ENCODE measurements around the gene PSORS1C1.

The PSORS1C1 gene

GRCh38 chr6:31144296-31144969, 29.8 kb downstream of the PSORS1C1 start:
- H3K9ac ChIP-seq (ENCODE audit: low read length), result no peak overlapping the region
- peaks cover 54% of the 10 kb centered on the region for H3K36me3 ChIP-seq (ENCODE audit: control insufficient read depth, insufficient read depth, low read length)
- peaks cover 21% of the 10 kb centered on the region for H3K4me1 ChIP-seq (ENCODE audit: control insufficient read depth, insufficient read depth, low read length)
- no peak overlapping the region for H3K4me3 ChIP-seq (ENCODE audit: low read depth, low read length)
- no peak overlapping the region for H3K27ac ChIP-seq (ENCODE audit: low read depth, low read length)
- H3K27me3 ChIP-seq (ENCODE audit: control insufficient read depth, insufficient read depth, low read length), result no peaks in the 10 kb centered on the region
- no peaks in the 10 kb centered on the region for H3K9me3 ChIP-seq (ENCODE audit: control insufficient read depth, insufficient read depth, low read depth, low read length)

- Histone ChIP-seq H3K36me3 (ENCODE audit: control insufficient read depth, insufficient read depth, low read length) (peaks cover 59% of the 10 kb centered on the region), H3K9ac (ENCODE audit: low read length) (no peak overlapping the region), H3K4me3 (ENCODE audit: low read depth, low read length) (no peak overlapping the region), H3K27ac (ENCODE audit: low read depth, low read length) (no peak overlapping the region), H3K4me1 (ENCODE audit: control insufficient read depth, insufficient read depth, low read length) (peaks cover 16% of the 10 kb centered on the region), H3K27me3 (ENCODE audit: control insufficient read depth, insufficient read depth, low read length) (no peaks in the 10 kb centered on the region), H3K9me3 (ENCODE audit: control insufficient read depth, insufficient read depth, low read depth, low read length) (no peaks in the 10 kb centered on the region)
Observed at GRCh38 chr6:31144970-31145340, 30.4 kb downstream of the PSORS1C1 start.

- Histone ChIP-seq H3K9me3 (ENCODE audit: control insufficient read depth, insufficient read depth, low read depth, low read length) (no peaks in the 10 kb centered on the region), H3K4me1 (ENCODE audit: control insufficient read depth, insufficient read depth, low read length) (peaks cover 14% of the 10 kb centered on the region), H3K36me3 (ENCODE audit: control insufficient read depth, insufficient read depth, low read length) (peaks cover 64% of the 10 kb centered on the region), H3K27me3 (ENCODE audit: control insufficient read depth, insufficient read depth, low read length) (no peaks in the 10 kb centered on the region), H3K27ac (ENCODE audit: low read depth, low read length) (no peak overlapping the region), H3K9ac (ENCODE audit: low read length) (no peak overlapping the region), H3K4me3 (ENCODE audit: low read depth, low read length) (no peak overlapping the region)
Observed at GRCh38 chr6:31145386-31145785, 30.8 kb downstream of the PSORS1C1 start.

- no peak overlapping the region for H3K9ac ChIP-seq (ENCODE audit: low read length)
- no peaks in the 10 kb centered on the region for H3K27me3 ChIP-seq (ENCODE audit: control insufficient read depth, insufficient read depth, low read length)
- peaks cover 68% of the 10 kb centered on the region for H3K36me3 ChIP-seq (ENCODE audit: control insufficient read depth, insufficient read depth, low read length)
- H3K27ac ChIP-seq (ENCODE audit: low read depth, low read length), result no peak overlapping the region
- no peaks in the 10 kb centered on the region for H3K9me3 ChIP-seq (ENCODE audit: control insufficient read depth, insufficient read depth, low read depth, low read length)
- H3K4me3 ChIP-seq (ENCODE audit: low read depth, low read length), result no peak overlapping the region
- H3K4me1 ChIP-seq (ENCODE audit: control insufficient read depth, insufficient read depth, low read length), result no peaks in the 10 kb centered on the region
Observed at GRCh38 chr6:31149827-31150447, 35.3 kb downstream of the PSORS1C1 start.

DNA sequence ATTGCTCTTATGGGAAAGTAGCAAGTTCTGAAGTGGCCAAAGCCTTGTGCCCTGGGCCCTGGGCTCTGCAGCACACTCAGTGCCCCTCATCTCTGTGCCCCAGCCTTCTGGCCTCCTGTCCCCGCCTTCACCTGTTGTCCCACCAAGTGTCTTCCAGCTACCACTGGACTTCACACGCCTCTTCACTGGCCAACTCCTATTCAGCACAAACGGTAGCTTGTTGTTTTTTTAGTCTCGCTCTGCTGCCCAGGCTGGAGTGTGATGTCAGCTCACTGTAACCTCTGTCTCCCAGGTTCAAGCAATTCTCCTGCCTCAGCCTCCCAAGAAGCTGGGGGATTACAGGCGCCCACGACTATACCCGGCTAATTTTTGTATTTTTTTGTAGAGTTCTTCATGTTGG, 38.2 kb downstream of the PSORS1C1 start:
- Histone ChIP-seq H3K9me3 (ENCODE audit: control insufficient read depth, insufficient read depth, low read depth, low read length) (no peaks in the 10 kb centered on the region), H3K27me3 (ENCODE audit: control insufficient read depth, insufficient read depth, low read length) (no peaks in the 10 kb centered on the region), H3K36me3 (ENCODE audit: control insufficient read depth, insufficient read depth, low read length) (peaks cover 60% of the 10 kb centered on the region), H3K4me3 (ENCODE audit: low read depth, low read length) (no peak overlapping the region), H3K9ac (ENCODE audit: low read length) (no peak overlapping the region), H3K27ac (ENCODE audit: low read depth, low read length) (no peak overlapping the region), H3K4me1 (ENCODE audit: control insufficient read depth, insufficient read depth, low read length) (peaks cover 8% of the 10 kb centered on the region)

DNA sequence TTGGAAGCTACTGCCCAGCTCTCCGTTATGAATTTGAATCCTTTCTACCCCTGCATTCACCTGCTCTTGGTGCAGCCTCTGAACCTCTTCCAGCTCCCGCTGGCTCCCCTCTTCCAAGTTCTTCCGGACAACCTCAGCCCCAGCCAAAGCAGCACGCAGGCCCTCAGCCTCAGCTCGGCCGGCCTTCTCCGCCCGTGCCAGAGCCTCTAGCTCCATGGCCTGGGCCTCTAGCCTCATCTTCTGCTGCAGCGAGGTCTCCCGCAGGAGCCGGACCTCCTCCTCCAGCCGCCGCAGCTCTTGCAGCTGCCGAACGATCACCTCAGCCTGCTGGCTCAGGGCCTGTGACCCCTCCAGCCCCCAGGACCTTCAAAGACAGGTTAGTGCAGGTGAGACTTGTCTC, 39.8 kb downstream of the PSORS1C1 start:
- Histone ChIP-seq H3K9me3 (ENCODE audit: control insufficient read depth, insufficient read depth, low read depth, low read length) (no peaks in the 10 kb centered on the region), H3K4me3 (ENCODE audit: low read depth, low read length) (no peak overlapping the region), H3K27me3 (ENCODE audit: control insufficient read depth, insufficient read depth, low read length) (no peaks in the 10 kb centered on the region), H3K27ac (ENCODE audit: low read depth, low read length) (no peak overlapping the region), H3K4me1 (ENCODE audit: control insufficient read depth, insufficient read depth, low read length) (peaks cover 8% of the 10 kb centered on the region), H3K9ac (ENCODE audit: low read length) (no peak overlapping the region), H3K36me3 (ENCODE audit: control insufficient read depth, insufficient read depth, low read length) (peaks cover 48% of the 10 kb centered on the region)

GRCh38 chr6:31156641-31157040, 42.0 kb downstream of the PSORS1C1 start:
- Histone ChIP-seq H3K27ac (ENCODE audit: low read depth, low read length) (no peak overlapping the region), H3K27me3 (ENCODE audit: control insufficient read depth, insufficient read depth, low read length) (no peaks in the 10 kb centered on the region), H3K36me3 (ENCODE audit: control insufficient read depth, insufficient read depth, low read length) (peaks cover 27% of the 10 kb centered on the region), H3K9ac (ENCODE audit: low read length) (no peak overlapping the region), H3K9me3 (ENCODE audit: control insufficient read depth, insufficient read depth, low read depth, low read length) (no peaks in the 10 kb centered on the region), H3K4me1 (ENCODE audit: control insufficient read depth, insufficient read depth, low read length) (peaks cover 16% of the 10 kb centered on the region), H3K4me3 (ENCODE audit: low read depth, low read length) (no peak overlapping the region)

- Histone ChIP-seq H3K4me3 (ENCODE audit: low read depth, low read length) (peak within 1 kb of the TSS; percentile 68), H3K9me3 (ENCODE audit: control insufficient read depth, insufficient read depth, low read depth, low read length) (no peaks in the 10 kb centered on the region), H3K36me3 (ENCODE audit: control insufficient read depth, insufficient read depth, low read length) (peaks cover 35% of the 10 kb centered on the region), H3K27ac (ENCODE audit: low read depth, low read length) (no peak within 1 kb of the TSS), H3K9ac (ENCODE audit: low read length) (peak within 1 kb of the TSS; percentile 79), H3K4me1 (ENCODE audit: control insufficient read depth, insufficient read depth, low read length) (peaks cover 25% of the 10 kb centered on the region), H3K27me3 (ENCODE audit: control insufficient read depth, insufficient read depth, low read length) (no peaks in the 10 kb centered on the region)
Observed at GRCh38 chr6:31157513-31158139, 43.0 kb downstream of the PSORS1C1 start, which contains the start of gene CCHCR1. TSS of gene CCHCR1 (minus strand) at chr6:31157802. CDS start at chr6:31157600, 202 bp downstream.

GRCh38 chr6:31158140-31158862, 43.7 kb downstream of the PSORS1C1 start, which contains the start of gene TCF19:
TSS of gene TCF19 (plus strand) at chr6:31158589. CDS start at chr6:31159470, 881 bp downstream.
- H3K36me3 ChIP-seq (ENCODE audit: control insufficient read depth, insufficient read depth, low read length), result peaks cover 39% of the 10 kb centered on the region
- no peak within 1 kb of the TSS for H3K27ac ChIP-seq (ENCODE audit: low read depth, low read length)
- H3K4me1 ChIP-seq (ENCODE audit: control insufficient read depth, insufficient read depth, low read length), result peaks cover 26% of the 10 kb centered on the region
- no peaks in the 10 kb centered on the region for H3K9me3 ChIP-seq (ENCODE audit: control insufficient read depth, insufficient read depth, low read depth, low read length)
- peak within 1 kb of the TSS; percentile 79 for H3K9ac ChIP-seq (ENCODE audit: low read length)
- no peaks in the 10 kb centered on the region for H3K27me3 ChIP-seq (ENCODE audit: control insufficient read depth, insufficient read depth, low read length)
- H3K4me3 ChIP-seq (ENCODE audit: low read depth, low read length), result peak within 1 kb of the TSS; percentile 68

- peaks cover 42% of the 10 kb centered on the region for H3K36me3 ChIP-seq (ENCODE audit: control insufficient read depth, insufficient read depth, low read length)
- no peak overlapping the region for H3K27ac ChIP-seq (ENCODE audit: low read depth, low read length)
- peak overlapping the region; percentile 74 for H3K9ac ChIP-seq (ENCODE audit: low read length)
- H3K4me1 ChIP-seq (ENCODE audit: control insufficient read depth, insufficient read depth, low read length), result peaks cover 26% of the 10 kb centered on the region
- no peaks in the 10 kb centered on the region for H3K27me3 ChIP-seq (ENCODE audit: control insufficient read depth, insufficient read depth, low read length)
- H3K4me3 ChIP-seq (ENCODE audit: low read depth, low read length), result peak overlapping the region; percentile 68
- H3K9me3 ChIP-seq (ENCODE audit: control insufficient read depth, insufficient read depth, low read depth, low read length), result no peaks in the 10 kb centered on the region
Observed at GRCh38 chr6:31158863-31159855, 44.6 kb downstream of the PSORS1C1 start.
